A673 (cell line): Measurements from ENCODE around the gene CCR5AS.

Source experiments
- BruUV-seq: library from RNA; stranded (reverse); fragments of 400-500 nt; replicated peaks from 2 replicates; lab custom pipeline; 2021; lab: Mats Ljungman, UMichigan
- CTCF ChIA-PET: fragments of 300-600 bp; sonication (Branson Sonifier 250); formaldehyde crosslinking; loops from one replicate; lab custom pipeline; 2022; ENCODE audit warnings: antibody characterized with exemption; lab: Charles Lee
- POLR2A ChIA-PET: fragments of 300-600 bp; sonication (Branson Sonifier 250); formaldehyde crosslinking; loops from one replicate; lab custom pipeline; 2022; ENCODE audit warnings: antibody characterized with exemption; ENCODE audit not compliant: low non-redundant PET; lab: Charles Lee
- DNase-seq: peaks from one replicate; pipeline ENCODE4 v3.0.0-alpha.2; 2015; ENCODE audit warnings: low spot score
- H3K27ac ChIP-seq: fragments of 200-600 bp; sonication (generic); 2 replicates; pipeline ENCODE4 v1.5.1; 2016; ENCODE audit warnings: mixed run types, low read depth, mild to moderate bottlenecking, mixed read lengths, antibody characterized with exemption, low read length; ENCODE audit not compliant: poor library complexity, severe bottlenecking
- H3K27me3 ChIP-seq: fragments of 200-600 bp; sonication (generic); replicated peaks from 2 replicates; pipeline ENCODE4 v1.6.1; 2017; ENCODE audit warnings: mixed run types, low read depth, mild to moderate bottlenecking, mixed read lengths, antibody characterized with exemption, low read length; ENCODE audit not compliant: insufficient read depth, poor library complexity
- H3K36me3 ChIP-seq: fragments of 200-600 bp; sonication (generic); 2 replicates; pipeline ENCODE4 v1.6.1; 2016; ENCODE audit warnings: mixed run types, mild to moderate bottlenecking, mixed read lengths, antibody characterized with exemption, low read length; ENCODE audit not compliant: insufficient read depth, poor library complexity, severe bottlenecking
- H3K4me1 ChIP-seq: fragments of 200-600 bp; sonication (generic); 2 replicates; pipeline ENCODE4 v1.6.1; 2017; ENCODE audit warnings: mixed run types, mild to moderate bottlenecking, mixed read lengths, antibody characterized with exemption, low read length; ENCODE audit not compliant: insufficient read depth, poor library complexity, severe bottlenecking
- H3K4me3 ChIP-seq: fragments of 200-600 bp; sonication (generic); 2 replicates; pipeline ENCODE4 v1.5.1; 2016; ENCODE audit warnings: low read depth, mixed run types, mild to moderate bottlenecking, mixed read lengths, low read length; ENCODE audit not compliant: poor library complexity, severe bottlenecking
- H3K9me3 ChIP-seq: fragments of 200-600 bp; sonication (generic); 2 replicates; pipeline ENCODE4 v1.6.1; 2016; ENCODE audit warnings: mixed run types, low read depth, mild to moderate bottlenecking, mixed read lengths, antibody characterized with exemption, low read length; ENCODE audit not compliant: poor library complexity, severe bottlenecking
- CTCF ChIP-seq: fragments of 300-800, 200-600 bp; sonication (generic); conservative IDR thresholded peaks from 2 replicates; pipeline ENCODE4 v1.5.1; 2017; ENCODE audit warnings: low read depth, mild to moderate bottlenecking, antibody characterized with exemption, low read length, moderate library complexity, mixed read lengths
- EZH2 ChIP-seq: fragments of 200-600 bp; sonication (generic); IDR thresholded peaks from 2 replicates; pipeline ENCODE4 v1.6.1; 2017; ENCODE audit warnings: borderline replicate concordance, low read depth, mild to moderate bottlenecking, mixed read lengths, antibody characterized with exemption, low read length; ENCODE audit not compliant: poor library complexity, severe bottlenecking
- intact Hi-C: fragments of 100-400 bp; cut with micrococcal nuclease; formaldehyde crosslinking; loops from one replicate; pipeline ENCODE4 v1.10.0; 2022; ENCODE audit not compliant: unreplicated experiment

The CCR5AS gene

GRCh38 chr3:46442576-46443530 lies 36.0 kb upstream of the CCR5AS start:
- ChIA-PET POLR2A (no interaction called here), CTCF (no interaction called here)
- TF ChIP-seq CTCF: no peak
- no peak for TF ChIP-seq EZH2
- Histone ChIP-seq H3K4me3 (no peak overlapping the region), H3K36me3 (no peaks in the 10 kb centered on the region), H3K4me1 (no peaks in the 10 kb centered on the region), H3K27me3 (no peaks in the 10 kb centered on the region), H3K27ac (no peak overlapping the region), H3K9me3 (no peaks in the 10 kb centered on the region)
- intact Hi-C loops: no loop called here
- DNase-seq: no peak
- no TSS peak for BruUV-seq

GRCh38 chr3:46440531-46441294 lies 33.8 kb upstream of the CCR5AS start:
- ChIA-PET POLR2A (no interaction called here), CTCF (no interaction called here)
- no peak for DNase-seq
- H3K27me3 ChIP-seq: no peaks in the 10 kb centered on the region
- no peaks in the 10 kb centered on the region for H3K36me3 ChIP-seq
- BruUV-seq: no TSS peak
- no peak overlapping the region for H3K27ac ChIP-seq
- no peaks in the 10 kb centered on the region for H3K4me1 ChIP-seq
- H3K9me3 ChIP-seq: no peaks in the 10 kb centered on the region
- TF ChIP-seq CTCF (no peak), EZH2 (no peak)
- intact Hi-C loops: no loop called here
- H3K4me3 ChIP-seq: no peak overlapping the region

DNA sequence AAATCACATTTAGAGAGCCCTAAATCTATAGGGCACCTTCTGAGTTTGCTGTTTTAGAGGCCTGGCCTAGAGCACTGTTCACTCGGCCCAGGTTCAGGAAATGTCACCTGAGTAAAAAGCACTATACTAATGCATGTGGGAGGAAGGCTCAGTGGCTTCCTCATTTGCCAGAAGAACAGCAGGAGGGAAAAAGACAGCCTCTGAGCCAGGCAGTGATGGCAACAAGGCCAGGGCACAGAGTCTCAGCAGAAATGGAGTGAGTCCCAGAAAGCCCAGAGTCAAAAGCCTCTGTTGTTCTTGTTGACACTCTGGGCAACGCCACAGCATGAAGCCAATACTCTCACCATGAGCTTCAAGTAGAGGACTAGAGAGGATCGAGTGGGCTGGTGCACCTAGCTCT lies 32.0 kb upstream of the CCR5AS start:
- no peaks in the 10 kb centered on the region for H3K27me3 ChIP-seq
- no peaks in the 10 kb centered on the region for H3K36me3 ChIP-seq
- no peak overlapping the region for H3K4me3 ChIP-seq
- ChIA-PET CTCF (no interaction called here), POLR2A (no interaction called here)
- no peaks in the 10 kb centered on the region for H3K4me1 ChIP-seq
- H3K9me3 ChIP-seq: no peaks in the 10 kb centered on the region
- DNase-seq: no peak
- TF ChIP-seq EZH2: no peak
- TF ChIP-seq CTCF: no peak
- intact Hi-C loops: no loop called here
- no TSS peak for BruUV-seq
- H3K27ac ChIP-seq: no peak overlapping the region
